GM20431 (cell line): ENCODE results near the gene GNAI3.

ENCODE experiments used
- in situ Hi-C: fragments of 300-500 bp; cut with MseI, MboI; formaldehyde crosslinking; loops from one replicate; pipeline ENCODE4 v1.15.0; 2020; ENCODE audit warnings: low sequenced_read_pairs; ENCODE audit not compliant: unreplicated experiment

The GNAI3 gene

DNA sequence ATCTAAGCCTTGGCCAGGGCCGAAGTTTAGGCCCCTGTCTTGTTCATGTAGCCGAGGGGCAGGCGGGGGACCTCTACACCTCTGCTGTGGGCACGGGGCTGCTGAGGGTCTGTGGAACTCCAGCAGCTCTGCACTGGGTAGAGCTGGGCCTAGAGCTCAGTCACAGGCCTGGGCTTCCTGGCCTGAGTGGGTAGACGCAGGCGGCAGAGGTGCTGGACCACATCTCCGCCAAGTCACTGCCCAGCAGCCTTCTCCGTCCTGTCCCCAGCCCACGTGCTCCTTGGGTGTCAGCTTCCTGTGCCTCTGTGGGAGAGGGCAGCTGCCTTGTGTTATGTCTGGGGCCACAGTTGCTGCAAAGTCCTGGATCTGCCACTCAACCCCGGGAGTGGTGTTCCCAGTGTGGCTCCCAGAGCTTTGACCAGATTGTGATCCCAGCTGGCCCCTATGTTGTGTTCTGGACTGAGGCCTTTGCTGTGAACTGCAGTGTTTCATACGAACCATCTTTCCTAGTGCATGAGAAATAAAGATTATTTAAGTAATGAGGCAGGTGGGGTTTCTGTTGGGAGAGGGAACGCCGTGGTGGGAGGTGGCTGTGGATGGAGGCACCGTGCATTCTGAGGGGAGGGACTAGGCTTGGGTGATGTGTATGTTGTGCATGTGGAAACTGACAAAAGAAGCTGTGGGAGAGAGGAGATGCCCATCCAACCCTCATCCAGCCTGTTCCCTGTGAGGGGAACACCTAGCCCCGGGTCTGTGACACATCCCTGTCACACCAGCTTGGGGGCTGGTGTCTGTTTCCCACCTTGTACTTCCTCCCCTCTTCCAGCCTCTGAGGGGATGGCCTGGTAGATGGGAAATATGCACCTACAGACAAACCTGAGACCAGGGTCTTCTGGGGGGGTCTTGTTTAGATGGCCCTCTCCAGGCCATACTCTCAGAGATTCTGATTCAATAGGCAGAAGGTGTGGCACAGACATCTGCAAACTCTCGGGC lies 83.4 kb downstream of the GNAI3 start:
- in situ Hi-C loops = loop anchor here (25.0 kb wide), 1 partner anchor 355 kb away; the partner anchor contains the start of gene AHCYL1

DNA sequence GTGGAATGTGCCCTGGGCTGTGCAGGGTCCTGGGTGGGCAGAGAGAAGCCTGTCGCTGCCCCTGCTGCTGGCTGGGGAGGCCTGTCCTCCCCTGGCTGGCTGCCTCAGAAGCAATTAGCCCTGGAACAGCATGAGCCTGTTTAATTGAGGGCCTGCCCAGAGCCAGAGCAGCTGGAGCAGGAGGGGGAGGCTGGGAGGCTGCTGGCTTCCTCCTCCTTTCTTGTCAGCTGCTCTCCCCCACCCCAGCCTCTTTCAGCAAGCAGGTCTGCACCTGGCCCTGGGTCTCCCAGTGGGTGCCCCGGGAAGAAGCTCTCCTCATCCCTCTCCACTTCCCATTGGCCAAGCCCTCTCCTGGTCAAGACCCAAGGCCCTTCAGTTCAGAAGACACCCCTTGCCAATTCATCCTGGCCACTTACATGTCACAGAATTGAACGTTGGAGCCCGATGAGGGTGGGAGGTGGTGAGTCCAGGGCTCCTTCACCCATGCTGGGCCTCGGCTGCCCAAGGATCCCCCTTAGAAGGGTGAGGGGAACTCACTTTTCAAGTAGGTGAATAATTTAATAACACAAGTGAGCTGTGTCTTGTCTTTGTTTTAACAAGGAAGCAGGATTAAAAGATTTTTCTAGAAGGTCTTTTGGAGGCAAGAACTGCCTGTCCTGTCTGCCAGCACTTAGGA lies 84.4 kb downstream of the GNAI3 start:
- in situ Hi-C loops = loop anchor here (25.0 kb wide), 1 partner anchor 354 kb away; the partner anchor contains the start of gene AHCYL1

- in situ Hi-C loops = loop anchor here (25.0 kb wide), 1 partner anchor 353 kb away; the partner anchor contains the start of gene AHCYL1
Measured at GRCh38 chr1:109634292-109634691, 85.9 kb downstream of the GNAI3 start.

GRCh38 chr1:109634771-109635750 lies 86.6 kb downstream of the GNAI3 start:
- in situ Hi-C loops = loop anchor here (25.0 kb wide), 1 partner anchor 352 kb away; the partner anchor contains the start of gene AHCYL1

DNA sequence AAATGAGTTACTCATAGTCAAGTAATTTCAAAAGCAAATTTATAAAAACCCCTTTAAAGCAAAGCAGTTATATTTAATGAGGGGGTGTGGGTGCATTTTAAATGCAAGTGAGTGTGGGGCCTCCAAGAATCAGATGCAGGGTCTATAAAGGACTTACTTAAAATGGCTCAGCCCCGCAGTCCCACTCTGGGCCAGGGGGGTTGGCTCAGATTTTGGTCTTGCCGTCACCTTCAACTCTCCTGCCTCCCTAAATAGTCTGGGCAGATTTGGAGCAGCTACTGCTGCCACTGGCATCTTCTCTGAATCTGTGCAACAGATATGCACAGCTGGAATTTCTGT lies 87.4 kb downstream of the GNAI3 start:
- in situ Hi-C loops = loop anchor here (25.0 kb wide), 1 partner anchor 351 kb away; the partner anchor contains the start of gene AHCYL1

DNA sequence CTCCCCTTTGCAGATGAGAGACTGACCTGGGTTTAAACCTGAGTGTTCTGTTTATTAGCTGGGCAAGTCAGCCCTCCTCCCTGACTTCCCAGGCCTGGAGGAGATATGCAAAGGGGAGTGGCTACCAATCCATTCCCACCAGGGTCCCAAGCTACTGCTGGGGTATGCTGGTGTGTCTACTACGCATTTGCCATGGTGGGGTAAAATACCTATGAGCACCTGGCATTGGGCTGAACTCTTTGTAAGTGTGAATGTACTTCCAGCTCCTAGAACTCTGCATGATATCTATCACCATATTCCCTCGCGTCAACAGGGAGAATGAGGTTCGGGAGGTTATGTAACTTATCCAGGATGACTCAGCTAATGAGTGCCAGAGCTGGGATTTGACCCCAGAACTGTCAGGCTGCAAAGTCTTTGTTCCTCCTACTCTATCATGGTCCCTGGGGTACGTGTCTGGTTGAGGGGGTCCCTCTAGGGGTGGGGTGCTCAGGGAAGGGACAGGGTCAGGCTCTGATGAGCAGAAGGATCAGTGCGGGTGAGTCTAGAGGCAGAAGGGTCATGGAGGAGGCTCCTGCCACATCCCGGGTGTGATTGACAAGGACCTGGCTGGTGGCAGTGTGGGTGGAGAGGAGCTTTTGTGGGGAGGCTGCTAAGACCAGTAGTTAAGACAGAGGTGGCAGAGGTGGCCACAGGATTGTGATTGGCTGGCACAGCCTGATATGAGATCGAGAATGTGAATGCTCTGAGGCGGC lies 88.0 kb downstream of the GNAI3 start:
- in situ Hi-C loops = loop anchor here (25.0 kb wide), 1 partner anchor 351 kb away; the partner anchor contains the start of gene AHCYL1

- in situ Hi-C loops = loop anchor here (25.0 kb wide), 1 partner anchor 350 kb away; the partner anchor contains the start of gene AHCYL1
Measured at GRCh38 chr1:109637446-109637845, 89.0 kb downstream of the GNAI3 start.

DNA sequence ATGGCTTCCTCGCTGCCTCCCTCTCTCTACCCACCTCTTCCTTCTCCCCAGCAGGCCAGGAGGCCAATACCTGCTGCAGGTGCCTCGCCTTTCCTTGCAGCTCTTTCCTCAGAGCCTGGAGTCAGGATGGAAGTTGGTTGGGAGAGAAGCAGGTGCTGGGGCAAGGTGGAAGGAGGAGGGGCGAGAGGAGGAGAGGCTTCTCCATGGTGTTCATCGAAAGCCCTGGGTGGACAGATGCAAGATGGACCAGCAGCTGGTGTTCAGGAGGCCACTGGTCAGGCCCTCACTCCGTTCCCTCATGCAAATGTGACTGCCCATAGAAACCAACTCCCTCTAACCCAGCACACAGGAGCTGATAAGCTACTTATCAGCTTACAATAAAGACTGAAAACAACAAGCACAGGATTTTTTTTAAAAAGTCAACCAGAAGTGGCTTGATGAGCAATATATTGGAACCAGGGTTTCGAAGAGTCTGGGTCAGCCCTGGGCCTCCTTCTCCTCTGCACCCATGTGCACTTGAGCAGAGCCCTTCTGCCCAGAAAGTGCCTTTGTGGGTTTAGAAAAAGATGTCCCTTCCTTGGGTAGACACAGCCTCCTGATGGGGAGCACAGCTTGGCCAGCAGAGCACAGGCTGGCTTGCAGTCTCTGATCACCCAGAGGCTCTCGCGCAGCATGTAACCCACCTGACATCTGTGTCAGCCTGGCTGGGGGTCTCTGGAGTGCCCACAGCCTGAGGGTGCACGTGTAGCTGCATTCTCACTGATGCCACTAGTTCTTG lies 90.8 kb downstream of the GNAI3 start:
- in situ Hi-C loops = loop anchor here (25.0 kb wide), 1 partner anchor 348 kb away; the partner anchor contains the start of gene AHCYL1

- in situ Hi-C loops = loop anchor here (25.0 kb wide), 1 partner anchor 347 kb away; the partner anchor contains the start of gene AHCYL1
Measured at GRCh38 chr1:109639841-109640184, 91.4 kb downstream of the GNAI3 start.

DNA sequence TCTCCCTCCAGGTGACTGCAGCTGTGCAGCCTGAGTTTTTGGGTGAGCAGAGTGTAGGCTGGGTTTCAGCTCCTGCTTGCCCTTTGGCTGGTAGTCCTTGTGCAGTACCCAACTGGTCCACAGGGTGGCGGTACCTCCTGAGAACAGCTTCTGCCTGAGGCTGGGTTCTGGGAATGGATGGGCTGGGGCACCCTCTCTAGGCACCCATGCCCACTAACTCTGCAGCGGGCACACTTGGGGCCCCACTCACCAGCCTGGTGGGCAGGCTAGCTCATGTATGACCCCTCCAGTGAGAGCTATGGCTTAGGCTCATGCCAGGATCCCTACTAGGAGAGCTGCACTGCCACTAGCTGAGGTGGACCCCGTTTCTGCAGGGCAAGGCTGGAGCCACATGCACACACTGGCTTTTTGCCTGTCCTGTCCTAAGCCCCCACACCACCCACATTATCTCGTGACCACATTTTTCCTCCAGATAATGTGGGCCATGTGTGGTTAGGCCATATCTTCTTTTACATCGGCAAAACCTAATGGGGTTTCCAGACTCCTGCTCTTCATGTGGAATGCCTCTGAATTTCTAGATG lies 92.0 kb downstream of the GNAI3 start:
- in situ Hi-C loops = loop anchor here (25.0 kb wide), 1 partner anchor 347 kb away; the partner anchor contains the start of gene AHCYL1

- in situ Hi-C loops = loop anchor here (25.0 kb wide), 1 partner anchor 346 kb away; the partner anchor contains the start of gene AHCYL1
Measured at GRCh38 chr1:109641078-109641740, 92.8 kb downstream of the GNAI3 start.

DNA sequence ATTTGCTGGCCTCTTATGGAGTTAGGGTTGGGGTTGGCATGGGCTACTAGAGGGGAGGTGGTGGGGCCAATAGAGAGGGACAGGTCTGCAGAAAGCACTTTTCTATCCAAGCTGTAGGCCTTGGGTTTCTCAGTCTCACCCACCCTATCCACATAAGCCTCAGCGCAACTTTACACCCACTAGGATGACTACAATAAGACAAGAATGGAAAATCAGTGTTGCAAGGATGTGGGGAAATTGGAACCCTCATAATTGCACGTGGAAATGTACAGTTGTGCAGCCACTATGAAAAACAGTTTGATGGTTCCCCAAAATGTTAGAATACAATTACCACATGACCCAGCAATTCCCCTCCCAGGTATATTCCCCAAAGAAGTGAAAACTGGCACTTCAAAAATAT lies 93.4 kb downstream of the GNAI3 start:
- in situ Hi-C loops = loop anchor here (25.0 kb wide), 1 partner anchor 345 kb away; the partner anchor contains the start of gene AHCYL1

GRCh38 chr1:109642626-109643025 lies 94.2 kb downstream of the GNAI3 start:
- in situ Hi-C loops = loop anchor here (25.0 kb wide), 1 partner anchor 345 kb away; the partner anchor contains the start of gene AHCYL1

DNA sequence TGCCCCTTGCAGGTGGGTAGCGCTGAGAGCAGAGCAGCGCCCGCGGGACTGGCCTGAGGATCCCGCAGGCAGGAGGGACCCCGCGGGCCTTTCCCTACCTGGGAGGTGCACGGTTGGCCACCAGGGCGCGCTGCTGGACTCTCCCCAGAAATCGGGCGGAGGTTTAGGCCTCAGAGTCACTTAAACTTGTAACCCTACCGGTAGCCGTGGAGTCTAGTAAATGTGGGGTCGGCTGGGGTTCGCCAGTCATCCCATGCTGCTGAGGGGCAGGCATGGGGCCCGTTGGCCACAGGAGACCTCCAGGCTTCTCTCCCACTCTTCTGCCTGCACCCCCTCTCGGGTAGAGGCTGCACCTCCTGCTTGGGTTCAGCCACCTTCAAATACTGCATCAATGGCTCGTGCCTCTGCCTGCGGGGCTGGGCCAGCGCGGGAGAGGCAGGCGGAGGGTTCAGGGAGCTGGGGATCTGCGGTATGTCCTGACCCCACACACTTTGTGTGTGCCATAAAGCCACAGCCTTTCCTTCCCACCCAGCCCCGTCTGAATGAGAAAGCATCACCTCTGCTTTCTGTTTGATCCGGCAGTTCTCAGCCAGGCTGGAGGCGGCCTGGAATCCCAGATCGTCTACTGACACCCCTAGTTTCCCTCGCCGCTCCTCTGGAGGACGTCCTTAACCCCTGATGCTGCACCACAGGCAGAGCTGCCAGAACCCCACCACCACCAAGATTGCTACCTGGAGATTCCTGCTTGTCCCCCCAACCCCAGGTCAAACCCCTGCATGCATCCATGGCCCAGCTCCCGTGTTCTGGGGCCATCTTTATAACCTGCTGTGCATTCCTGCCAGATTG lies 95.2 kb downstream of the GNAI3 start:
- in situ Hi-C loops = loop anchor here (25.0 kb wide), 1 partner anchor 344 kb away; the partner anchor contains the start of gene AHCYL1

- in situ Hi-C loops = loop anchor here (25.0 kb wide), 1 partner anchor 343 kb away; the partner anchor contains the start of gene AHCYL1
Measured at GRCh38 chr1:109644670-109645069, 96.3 kb downstream of the GNAI3 start.

GRCh38 chr1:109649491-109649914 lies 101.1 kb downstream of the GNAI3 start:
- in situ Hi-C loops = loop anchor here (25.0 kb wide), 1 partner anchor 338 kb away; the partner anchor contains the start of gene AHCYL1
